HuH-7 (cell line): ENCODE measurements around the gene MRPL43.
"Not testable (repeated sequence)": the region's sequence is repeated elsewhere in the genome, so short reads cannot be mapped to it uniquely, and the experiment has no call there.

Experiments used
- DNase-seq: peaks from one replicate; pipeline ENCODE4 v3.0.0; 2011; ENCODE audit warnings: low spot score

MRPL43 gene

GRCh38 chr10:100986952-100987684, at the start of gene MRPL43, which contains the start of gene TWNK:
MRPL43 (minus strand) TSS chr10:100987497; CDS start chr10:100987443, 54 bp downstream.
TWNK (plus strand) TSS chr10:100987543; CDS start chr10:100988211, 668 bp downstream.
- DNase-seq = peak; percentile 88

GRCh38 chr10:101036726-101037125, 49.4 kb upstream of the MRPL43 start:
- no peak for DNase-seq

GRCh38 chr10:101035916-101036702, 48.8 kb upstream of the MRPL43 start:
- no peak for DNase-seq

- no peak for DNase-seq
These were observed 48.0 kb upstream of the MRPL43 start for GRCh38 chr10:101035314-101035713.

GRCh38 chr10:101034404-101034803, 47.1 kb upstream of the MRPL43 start:
- DNase-seq = not testable (repeated sequence)

GRCh38 chr10:101033276-101033675, 46.0 kb upstream of the MRPL43 start:
- no peak for DNase-seq

GRCh38 chr10:101032637-101033224, 45.4 kb upstream of the MRPL43 start:
- DNase-seq = no peak

GRCh38 chr10:101031796-101032636, 44.7 kb upstream of the MRPL43 start:
- no peak for DNase-seq

- peak; percentile 96 for DNase-seq
These were observed 44.0 kb upstream of the MRPL43 start, which contains the start of the genes PDZD7 and SFXN3 for GRCh38 chr10:101031128-101031795. PDZD7 (minus strand) TSS chr10:101031129; CDS start chr10:101030219, 910 bp downstream. SFXN3 (plus strand) TSS chr10:101031234; CDS start chr10:101034695, 3,461 bp downstream.

GRCh38 chr10:101030496-101031127, 43.3 kb upstream of the MRPL43 start:
- DNase-seq = no peak

GRCh38 chr10:101029520-101030295, 42.4 kb upstream of the MRPL43 start:
- DNase-seq = no peak

- no peak for DNase-seq
These were observed 41.4 kb upstream of the MRPL43 start for GRCh38 chr10:101028446-101029337.

- no peak for DNase-seq
These were observed 39.9 kb upstream of the MRPL43 start for GRCh38 chr10:101027106-101027720.

- no peak for DNase-seq
These were observed 35.8 kb upstream of the MRPL43 start for GRCh38 chr10:101022967-101023705.

GRCh38 chr10:101021692-101022251, 34.5 kb upstream of the MRPL43 start:
- DNase-seq = no peak

GRCh38 chr10:101021239-101021638, 33.9 kb upstream of the MRPL43 start:
- DNase-seq = no peak

GRCh38 chr10:101020427-101021075, 33.3 kb upstream of the MRPL43 start:
- DNase-seq = no peak
